CD8-positive, alpha-beta memory T cell (primary cell): Measurements from ENCODE around the gene IQCK. TPM values are rescaled to one million over a fixed set of nuclear protein-coding genes. Genes with fewer than 3 reads are reported as not detected.
"Not testable (repeated sequence)": the region's sequence is repeated elsewhere in the genome, so short reads cannot be mapped to it uniquely, and the experiment has no call there.

Experiments
- CTCF ChIA-PET: fragments of 350-600 bp; sonication (Branson Sonifier 250); formaldehyde crosslinking; loops from one replicate; lab custom pipeline; 2021; ENCODE audit warnings: antibody characterized with exemption; lab: Charles Lee
- POLR2A ChIA-PET: fragments of 350-600 bp; sonication (Branson Sonifier 250); formaldehyde crosslinking; loops from one replicate; lab custom pipeline; 2021; ENCODE audit warnings: antibody characterized with exemption; lab: Charles Lee
- DNase-seq, 5 donors: peaks; one replicate each; pipeline versions ENCODE4 v3.0.0 to v3.0.0-alpha.2; 2020 to 2022; ENCODE audit warnings: mixed read lengths in 1 of 5
- H3K27ac ChIP-seq: one replicate; pipeline ENCODE4 v1.7.0; 2013; ENCODE audit warnings: low read depth, mild to moderate bottlenecking, low read length, moderate library complexity
- H3K27me3 ChIP-seq: 2 replicates; pipeline ENCODE4 v1.7.0; 2013; ENCODE audit warnings: low read length, mild to moderate bottlenecking; ENCODE audit not compliant: insufficient read depth, poor library complexity, severe bottlenecking
- H3K36me3 ChIP-seq: 2 replicates; pipeline ENCODE4 v1.7.0; 2013; ENCODE audit warnings: mild to moderate bottlenecking, low read length, moderate library complexity; ENCODE audit not compliant: insufficient read depth
- H3K4me1 ChIP-seq: 2 replicates; pipeline ENCODE4 v1.7.0; 2013; ENCODE audit warnings: mild to moderate bottlenecking, low read length, moderate library complexity; ENCODE audit not compliant: insufficient read depth
- H3K4me3 ChIP-seq: 2 replicates; pipeline ENCODE4 v1.7.0; 2013; ENCODE audit warnings: mild to moderate bottlenecking, low read length
- H3K9me3 ChIP-seq: 2 replicates; pipeline ENCODE4 v1.7.0; 2013; ENCODE audit warnings: mild to moderate bottlenecking, low read length
- H3K27ac Mint-ChIP-seq, 8 donors: one replicate each; pipeline ENCODE4 v1.8.0; 2020 to 2021; ENCODE audit warnings: mixed read lengths in 8 of 8, mild to moderate bottlenecking in 6 of 8, inconsistent platforms in 3 of 8, moderate library complexity in 3 of 8
- H3K27me3 Mint-ChIP-seq, 2 donors: one replicate each; pipeline ENCODE4 v1.8.0; 2020 to 2021; ENCODE audit warnings: mixed read lengths in 2 of 2, mild to moderate bottlenecking in 1 of 2, moderate library complexity in 1 of 2
- H3K36me3 Mint-ChIP-seq, 3 donors: one replicate each; pipeline ENCODE4 v1.8.0; 2020 to 2021; ENCODE audit warnings: mixed read lengths in 3 of 3, inconsistent platforms in 1 of 3, mild to moderate bottlenecking in 1 of 3
- H3K4me1 Mint-ChIP-seq, 3 donors: one replicate each; pipeline ENCODE4 v1.8.0; 2020 to 2021; ENCODE audit warnings: mixed read lengths in 3 of 3, inconsistent platforms in 1 of 3, mild to moderate bottlenecking in 1 of 3
- H3K4me3 Mint-ChIP-seq, 7 donors: one replicate each; pipeline ENCODE4 v1.8.0; 2020 to 2021; ENCODE audit warnings: mixed read lengths in 7 of 7, mild to moderate bottlenecking in 6 of 7, moderate library complexity in 4 of 7, inconsistent platforms in 2 of 7
- H3K9me3 Mint-ChIP-seq, 5 donors: one replicate each; pipeline ENCODE4 v1.8.0; 2020 to 2022; ENCODE audit warnings: mixed read lengths in 5 of 5, mild to moderate bottlenecking in 3 of 5, moderate library complexity in 2 of 5, inconsistent platforms in 1 of 5
- polyA plus RNA-seq: library from polyadenylated mRNA; unstranded; fragments of 300-500 nt; fragmentation: Illumina TruSeq; gene quantifications from one replicate; pipeline ENCODE4 v1.2.3, GENCODE V29; 2021
- total RNA-seq, 2 experiments: library from RNA; stranded (reverse); gene quantifications; one replicate each; pipeline ENCODE4 v1.2.3, GENCODE V29; 2021

Gene IQCK
- total and polyA plus RNA-seq, 3 experiments from 2014 or later, result 1.9 to 3.8 (median 2.6) TPM

- POLR2A ChIA-PET, result no interaction called here
- no peaks in the 10 kb centered on the region for H3K9me3 Mint-ChIP-seq
- no peaks in the 10 kb centered on the region for H3K27me3 Mint-ChIP-seq
- no peaks in the 10 kb centered on the region for H3K27me3 ChIP-seq
- no peak overlapping the region for H3K27ac Mint-ChIP-seq
- peaks cover 27 to 40% (median 35%) of the 10 kb centered on the region in 3 donors for H3K4me1 Mint-ChIP-seq
- H3K9me3 ChIP-seq, result no peaks in the 10 kb centered on the region
- no peak for DNase-seq
- CTCF ChIA-PET, result no interaction called here
- no peak overlapping the region for H3K27ac ChIP-seq
- H3K36me3 ChIP-seq, result peaks cover 12% of the 10 kb centered on the region
- H3K36me3 Mint-ChIP-seq, result peaks cover 12 to 62% (median 20%) of the 10 kb centered on the region in 3 donors
- H3K4me3 Mint-ChIP-seq, result no peak overlapping the region
- H3K4me3 ChIP-seq, result no peak overlapping the region
- H3K4me1 ChIP-seq, result peaks cover 14% of the 10 kb centered on the region
Measured at GRCh38 chr16:19712418-19713058, 5.5 kb upstream of the IQCK start.

- H3K36me3 Mint-ChIP-seq, result peaks cover 12 to 64% (median 20%) of the 10 kb centered on the region in 3 donors
- DNase-seq, result no peak
- Histone ChIP-seq H3K27ac (no peak overlapping the region), H3K36me3 (peaks cover 12% of the 10 kb centered on the region), H3K4me3 (no peak overlapping the region), H3K4me1 (peaks cover 15% of the 10 kb centered on the region), H3K9me3 (no peaks in the 10 kb centered on the region), H3K27me3 (no peaks in the 10 kb centered on the region)
- no peak overlapping the region for H3K27ac Mint-ChIP-seq
- ChIA-PET POLR2A (no interaction called here), CTCF (no interaction called here)
- H3K4me1 Mint-ChIP-seq, result peaks cover 29 to 43% (median 36%) of the 10 kb centered on the region in 3 donors
- peak overlapping the region in 2 of 7 donors; percentile 15 to 51 for H3K4me3 Mint-ChIP-seq
- H3K27me3 Mint-ChIP-seq, result no peaks in the 10 kb centered on the region
- no peaks in the 10 kb centered on the region for H3K9me3 Mint-ChIP-seq
Measured at GRCh38 chr16:19713697-19714096, 4.4 kb upstream of the IQCK start.

- POLR2A ChIA-PET, result no interaction called here
- Histone ChIP-seq H3K9me3 (no peaks in the 10 kb centered on the region), H3K36me3 (peaks cover 12% of the 10 kb centered on the region), H3K4me3 (no peak overlapping the region), H3K4me1 (peaks cover 21% of the 10 kb centered on the region), H3K27ac (no peak overlapping the region), H3K27me3 (no peaks in the 10 kb centered on the region)
- Mint-ChIP-seq H3K36me3 (peaks cover 9 to 48% (median 11%) of the 10 kb centered on the region in 3 donors), H3K4me1 (peaks cover 27 to 42% (median 39%) of the 10 kb centered on the region in 3 donors), H3K27ac (no peak overlapping the region), H3K27me3 (no peaks in the 10 kb centered on the region), H3K9me3 (no peaks in the 10 kb centered on the region), H3K4me3 (no peak overlapping the region)
- CTCF ChIA-PET, result no interaction called here
- DNase-seq, result no peak
Measured at GRCh38 chr16:19715566-19715965, 2.5 kb upstream of the IQCK start.

GRCh38 chr16:19716183-19716582 lies 1.9 kb upstream of the IQCK start:
- ChIA-PET CTCF (no interaction called here), POLR2A (no interaction called here)
- H3K27ac ChIP-seq, result no peak overlapping the region
- H3K27me3 Mint-ChIP-seq, result no peaks in the 10 kb centered on the region
- H3K9me3 ChIP-seq, result no peaks in the 10 kb centered on the region
- H3K36me3 ChIP-seq, result peaks cover 12% of the 10 kb centered on the region
- H3K4me1 Mint-ChIP-seq, result peaks cover 28 to 45% (median 40%) of the 10 kb centered on the region in 3 donors
- H3K27ac Mint-ChIP-seq, result peak overlapping the region in 6 of 8 donors; percentile 27 to 67 (median 50)
- no peaks in the 10 kb centered on the region for H3K9me3 Mint-ChIP-seq
- H3K4me3 ChIP-seq, result no peak overlapping the region
- H3K4me1 ChIP-seq, result peaks cover 21% of the 10 kb centered on the region
- DNase-seq, result no peak
- no peaks in the 10 kb centered on the region for H3K27me3 ChIP-seq
- peak overlapping the region; percentile 2 to 96 (median 82) for H3K4me3 Mint-ChIP-seq
- peaks cover 9 to 45% (median 11%) of the 10 kb centered on the region in 3 donors for H3K36me3 Mint-ChIP-seq

- CTCF ChIA-PET, H3K9me3 ChIP-seq, H3K27me3 Mint-ChIP-seq, H3K36me3 ChIP-seq, POLR2A ChIA-PET, H3K27me3 ChIP-seq, H3K4me3 ChIP-seq, DNase-seq, H3K9me3 Mint-ChIP-seq: not testable (repeated sequence)
- peaks cover 9 to 40% (median 11%) of the 10 kb centered on the region in 3 donors for H3K36me3 Mint-ChIP-seq
- peak overlapping the region; percentile 90 to 100 (median 91) for H3K4me3 Mint-ChIP-seq
- peaks cover 21% of the 10 kb centered on the region for H3K4me1 ChIP-seq
- H3K27ac ChIP-seq, result peak overlapping the region; percentile 49
- peak overlapping the region in 3 of 8 donors; percentile 27 to 85 (median 59) for H3K27ac Mint-ChIP-seq
- peaks cover 27 to 48% (median 43%) of the 10 kb centered on the region in 3 donors for H3K4me1 Mint-ChIP-seq
Measured at GRCh38 chr16:19716728-19717127, 1.3 kb upstream of the IQCK start.

- peak overlapping the region; percentile 29 to 91 (median 82) for H3K27ac Mint-ChIP-seq
- peaks cover 26 to 48% (median 40%) of the 10 kb centered on the region in 3 donors for H3K4me1 Mint-ChIP-seq
- Histone ChIP-seq H3K27me3 (no peaks in the 10 kb centered on the region), H3K9me3 (no peaks in the 10 kb centered on the region), H3K4me3 (peak overlapping the region; percentile 93), H3K36me3 (peaks cover 6% of the 10 kb centered on the region), H3K27ac (peak overlapping the region; percentile 49), H3K4me1 (peaks cover 21% of the 10 kb centered on the region)
- H3K9me3 Mint-ChIP-seq, result no peaks in the 10 kb centered on the region
- no peak for DNase-seq
- H3K27me3 Mint-ChIP-seq, result no peaks in the 10 kb centered on the region
- H3K4me3 Mint-ChIP-seq, result peak overlapping the region; percentile 90 to 100 (median 91)
- ChIA-PET CTCF (interaction anchor here (1.1 to 1.4 kb wide), 2 partner anchors 19 to 134 kb away, joined by 3 to 4 read pairs; no protein-coding TSS in a partner anchor), POLR2A (interaction anchor here (1.2 to 1.5 kb wide), 2 partner anchors 21 to 162 kb away, joined by 5 read pairs; partner anchors contain the start of gene VPS35L)
- peaks cover 9 to 34% (median 11%) of the 10 kb centered on the region in 3 donors for H3K36me3 Mint-ChIP-seq
Measured at GRCh38 chr16:19717314-19717713, 757 bp upstream of the IQCK start.

GRCh38 chr16:19718624-19718965 lies 524 bp downstream of the IQCK start:
- ChIA-PET CTCF (interaction anchor here (1.0 to 1.5 kb wide), 5 partner anchors 9 to 135 kb away, joined by 3 to 4 read pairs (median 3); no protein-coding TSS in a partner anchor), POLR2A (interaction anchor here (1.2 to 1.5 kb wide), 2 partner anchors 22 to 163 kb away, joined by 5 read pairs; partner anchors contain the start of gene VPS35L)
- DNase-seq, result no peak
- Histone ChIP-seq H3K36me3 (peaks cover 3% of the 10 kb centered on the region), H3K27me3 (no peaks in the 10 kb centered on the region), H3K9me3 (no peaks in the 10 kb centered on the region), H3K27ac (peak overlapping the region; percentile 49), H3K4me3 (peak overlapping the region; percentile 93), H3K4me1 (peaks cover 21% of the 10 kb centered on the region)
- peak overlapping the region in 3 of 8 donors; percentile 12 to 85 (median 35) for H3K27ac Mint-ChIP-seq
- H3K27me3 Mint-ChIP-seq, result no peaks in the 10 kb centered on the region
- H3K4me3 Mint-ChIP-seq, result peak overlapping the region; percentile 90 to 100 (median 91)
- peaks cover 9 to 23% (median 11%) of the 10 kb centered on the region in 3 donors for H3K36me3 Mint-ChIP-seq
- no peaks in the 10 kb centered on the region for H3K9me3 Mint-ChIP-seq
- peaks cover 26 to 45% (median 40%) of the 10 kb centered on the region in 3 donors for H3K4me1 Mint-ChIP-seq
